Rectal smooth muscle tissue (tissue), 1 donor: Measurements from ENCODE around the gene ABHD2.
"Not testable (repeated sequence)": the region's sequence is repeated elsewhere in the genome, so short reads cannot be mapped to it uniquely, and the experiment has no call there.

Experiments
- H3K27ac ChIP-seq: one replicate; pipeline ENCODE4 v1.7.0; 2013; ENCODE audit warnings: low read depth, low read length, inconsistent platforms
- H3K27me3 ChIP-seq: one replicate; pipeline ENCODE4 v1.7.0; 2013; ENCODE audit warnings: low read length; ENCODE audit not compliant: control insufficient read depth, insufficient read depth
- H3K36me3 ChIP-seq: one replicate; pipeline ENCODE4 v1.7.0; 2013; ENCODE audit warnings: low read length; ENCODE audit not compliant: control insufficient read depth, insufficient read depth
- H3K4me1 ChIP-seq: one replicate; pipeline ENCODE4 v1.7.0; 2013; ENCODE audit warnings: low read length; ENCODE audit not compliant: control insufficient read depth, insufficient read depth
- H3K4me3 ChIP-seq: one replicate; pipeline ENCODE4 v1.7.0; 2013; ENCODE audit warnings: low read length
- H3K9ac ChIP-seq: one replicate; pipeline ENCODE4 v1.7.0; 2013; ENCODE audit warnings: low read length

The ABHD2 gene

GRCh38 chr15:89141159-89141558, 52.9 kb downstream of the ABHD2 start:
- not testable (repeated sequence) for H3K36me3 ChIP-seq, H3K27me3 ChIP-seq, H3K27ac ChIP-seq, H3K4me3 ChIP-seq, H3K9ac ChIP-seq
- H3K4me1 ChIP-seq = peaks cover 16% of the 10 kb centered on the region

DNA sequence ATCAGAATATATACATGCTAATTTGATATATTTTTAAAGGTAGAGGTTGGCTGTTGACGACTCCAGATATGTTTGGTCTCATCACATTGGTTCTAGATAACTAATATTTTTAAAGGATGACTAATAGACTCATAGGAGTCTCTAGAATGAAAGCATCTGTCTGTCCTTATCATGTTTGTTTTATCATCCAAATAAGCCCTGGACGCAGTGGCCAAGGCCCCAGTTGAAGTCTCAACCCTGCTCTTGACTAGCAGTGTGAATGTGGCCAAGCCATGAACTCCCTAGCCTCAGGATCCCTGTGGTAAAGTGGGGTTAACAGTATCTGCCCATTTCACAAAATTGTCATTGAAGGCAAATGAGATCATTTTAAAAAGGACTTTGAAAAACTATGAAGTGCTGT, 53.6 kb downstream of the ABHD2 start:
- Histone ChIP-seq H3K4me1 (peaks cover 16% of the 10 kb centered on the region), H3K9ac (no peak overlapping the region), H3K36me3 (peaks cover 7% of the 10 kb centered on the region), H3K27ac (no peak overlapping the region), H3K27me3 (no peaks in the 10 kb centered on the region), H3K4me3 (no peak overlapping the region)

GRCh38 chr15:89142423-89142822, 54.2 kb downstream of the ABHD2 start:
- Histone ChIP-seq H3K9ac (no peak overlapping the region), H3K27me3 (no peaks in the 10 kb centered on the region), H3K36me3 (peaks cover 7% of the 10 kb centered on the region), H3K27ac (no peak overlapping the region), H3K4me3 (no peak overlapping the region), H3K4me1 (peaks cover 16% of the 10 kb centered on the region)

DNA sequence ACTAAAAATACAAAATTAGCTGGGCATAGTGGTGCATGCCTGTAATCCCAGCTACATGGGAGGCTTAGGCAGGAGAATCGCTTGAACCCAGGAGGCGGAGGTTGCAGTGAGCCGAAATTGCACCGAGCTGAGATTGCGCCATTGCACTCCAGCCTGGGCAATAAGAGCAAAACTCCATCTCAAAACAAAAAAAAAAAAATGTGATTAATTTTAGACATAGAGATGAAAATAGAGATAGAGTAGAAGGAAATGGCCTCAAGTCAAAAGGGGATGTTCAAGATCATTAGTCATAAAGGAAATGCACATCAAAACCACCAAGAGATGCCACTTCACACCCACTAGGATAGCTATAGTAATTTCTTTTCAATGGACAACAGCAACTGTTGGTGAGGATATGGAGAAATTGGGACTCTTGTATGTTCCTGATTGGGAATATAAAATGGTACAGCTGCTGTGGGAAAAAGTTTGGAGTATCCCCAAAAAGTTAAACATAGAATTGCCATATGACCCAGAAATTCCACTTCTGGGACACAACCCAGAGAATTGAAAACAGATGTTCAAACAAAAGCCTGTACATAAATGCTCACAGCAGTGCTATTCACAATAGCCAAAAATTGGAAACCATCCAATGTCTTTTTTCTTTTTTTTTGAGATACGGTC, 55.4 kb downstream of the ABHD2 start:
- Histone ChIP-seq H3K27ac (no peak overlapping the region), H3K36me3 (peaks cover 7% of the 10 kb centered on the region), H3K4me3 (no peak overlapping the region), H3K4me1 (peaks cover 16% of the 10 kb centered on the region), H3K27me3 (no peaks in the 10 kb centered on the region), H3K9ac (no peak overlapping the region)

- peaks cover 16% of the 10 kb centered on the region for H3K4me1 ChIP-seq
- H3K36me3 ChIP-seq = peaks cover 7% of the 10 kb centered on the region
- no peak overlapping the region for H3K4me3 ChIP-seq
- no peak overlapping the region for H3K9ac ChIP-seq
- H3K27ac ChIP-seq = no peak overlapping the region
- H3K27me3 ChIP-seq = no peaks in the 10 kb centered on the region
Observed at GRCh38 chr15:89144491-89144890, 56.2 kb downstream of the ABHD2 start.

- Histone ChIP-seq H3K27me3 (no peaks in the 10 kb centered on the region), H3K4me1 (peaks cover 12% of the 10 kb centered on the region), H3K4me3 (no peak overlapping the region), H3K36me3 (peaks cover 2% of the 10 kb centered on the region), H3K9ac (no peak overlapping the region), H3K27ac (no peak overlapping the region)
Observed at GRCh38 chr15:89146366-89146765, 58.1 kb downstream of the ABHD2 start.

DNA sequence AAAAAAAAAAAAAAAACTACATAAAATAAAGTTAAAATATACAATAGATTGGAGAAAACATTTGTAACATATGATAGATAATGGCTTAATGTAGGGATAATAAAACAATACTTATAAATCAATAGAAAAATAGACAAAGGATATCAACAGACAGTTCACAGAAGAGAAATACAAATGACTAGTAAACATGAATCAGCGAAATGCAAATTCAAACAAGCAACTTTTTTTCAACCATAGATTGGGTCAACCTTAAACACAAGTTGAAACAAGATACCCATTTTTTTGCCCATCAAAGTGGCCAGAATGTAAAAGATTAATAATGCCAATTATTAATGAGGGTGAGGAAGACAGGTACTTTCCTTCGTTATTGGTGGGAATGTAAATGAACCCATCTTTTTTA, 59.9 kb downstream of the ABHD2 start:
- Histone ChIP-seq H3K4me3 (no peak overlapping the region), H3K27ac (no peak overlapping the region), H3K9ac (no peak overlapping the region), H3K27me3 (no peaks in the 10 kb centered on the region), H3K4me1 (peaks cover 12% of the 10 kb centered on the region), H3K36me3 (peaks cover 11% of the 10 kb centered on the region)

GRCh38 chr15:89149501-89150101, 61.3 kb downstream of the ABHD2 start:
- Histone ChIP-seq H3K4me1 (peaks cover 10% of the 10 kb centered on the region), H3K27me3 (no peaks in the 10 kb centered on the region), H3K27ac (no peak overlapping the region), H3K36me3 (peaks cover 13% of the 10 kb centered on the region), H3K4me3 (no peak overlapping the region), H3K9ac (no peak overlapping the region)

GRCh38 chr15:89150287-89150686, 62.0 kb downstream of the ABHD2 start:
- Histone ChIP-seq H3K4me3 (no peak overlapping the region), H3K9ac (no peak overlapping the region), H3K4me1 (peaks cover 10% of the 10 kb centered on the region), H3K36me3 (peaks cover 15% of the 10 kb centered on the region), H3K27ac (no peak overlapping the region), H3K27me3 (no peaks in the 10 kb centered on the region)

- Histone ChIP-seq H3K27ac (peak overlapping the region; percentile 43), H3K4me3 (no peak overlapping the region), H3K27me3 (no peaks in the 10 kb centered on the region), H3K4me1 (peaks cover 7% of the 10 kb centered on the region), H3K9ac (no peak overlapping the region), H3K36me3 (peaks cover 19% of the 10 kb centered on the region)
Observed at GRCh38 chr15:89150762-89151664, 62.8 kb downstream of the ABHD2 start.

GRCh38 chr15:89155122-89155521, 66.9 kb downstream of the ABHD2 start:
- Histone ChIP-seq H3K36me3 (peaks cover 22% of the 10 kb centered on the region), H3K4me1 (peaks cover 7% of the 10 kb centered on the region), H3K9ac (no peak overlapping the region), H3K27me3 (no peaks in the 10 kb centered on the region), H3K4me3 (no peak overlapping the region), H3K27ac (no peak overlapping the region)

GRCh38 chr15:89155656-89156055, 67.4 kb downstream of the ABHD2 start:
- H3K27ac ChIP-seq = no peak overlapping the region
- no peak overlapping the region for H3K9ac ChIP-seq
- no peaks in the 10 kb centered on the region for H3K27me3 ChIP-seq
- H3K36me3 ChIP-seq = peaks cover 22% of the 10 kb centered on the region
- H3K4me1 ChIP-seq = peaks cover 2% of the 10 kb centered on the region
- no peak overlapping the region for H3K4me3 ChIP-seq
